ENCODE measurements around the gene DACH1.

GRCh38 chr13:71499235-71499634 is 367.8 kb downstream of the DACH1 start:
- TF ChIP-seq MAX (CRISPR knock-in tag; IDR thresholded peaks at IDR 0.05), result no peak
- TF ChIP-seq TAF1 (IDR thresholded peaks at IDR 0.05; ENCODE audit: control insufficient read depth, extremely low read depth, insufficient read depth, low read length, severe bottlenecking), result no peak
- no peak for TF ChIP-seq ZNF644 (tag; IDR thresholded peaks at IDR 0.05; ENCODE audit: low read depth)
- no peak for TF ChIP-seq SMAD4 (CRISPR knock-in tag; conservative IDR thresholded peaks at IDR 0.05)
- TF ChIP-seq GTF2F1 (IDR thresholded peaks at IDR 0.05; ENCODE audit: low read depth, low read length), result no peak
- TF ChIP-seq JUNB (CRISPR knock-in tag; conservative IDR thresholded peaks at IDR 0.05), result no peak
- TF ChIP-seq ZBTB26 (CRISPR knock-in tag; IDR thresholded peaks at IDR 0.05), result no peak
- no peak for TF ChIP-seq RERE (CRISPR knock-in tag; IDR thresholded peaks at IDR 0.05; ENCODE audit: borderline replicate concordance)

Measured in K562 (cell line).